Esophagus squamous epithelium (tissue), 5 donors: ENCODE results near the gene FAM174B. TPM values are rescaled to one million over a fixed set of nuclear protein-coding genes. Genes with fewer than 3 reads are reported as not detected.

Experiments used
- DNase-seq: peaks from one replicate; lab custom pipeline; 2025; lab: John Stamatoyannopoulos, UW
- H3K27ac ChIP-seq, 4 donors: fragments of 200-600 bp; sonication (generic); one replicate each; pipeline ENCODE4 v1.5.1; 2016 to 2019; ENCODE audit warnings: mild to moderate bottlenecking in 1 of 4
- H3K27me3 ChIP-seq, 4 donors: fragments of 200-600 bp; sonication (generic); 1 replicate in 3 of 4; 2 replicates in 1 of 4; pipeline versions ENCODE4 v1.5.1 to v1.6.0; 2017 to 2021; ENCODE audit warnings: antibody characterized with exemption in 1 of 4
- H3K36me3 ChIP-seq, 3 donors: fragments of 200-600 bp; sonication (generic); one replicate each; pipeline ENCODE4 v1.5.1; 2016 to 2019
- H3K4me1 ChIP-seq, 3 donors: fragments of 200-600 bp; sonication (generic); one replicate each; pipeline ENCODE4 v1.5.1; 2017 to 2019
- H3K4me3 ChIP-seq, 4 donors: fragments of 200-600 bp; sonication (generic); 1 replicate in 3 of 4; 2 replicates in 1 of 4; pipeline ENCODE4 v1.5.1; 2016 to 2019; ENCODE audit warnings: mild to moderate bottlenecking in 2 of 4, moderate library complexity in 1 of 4
- H3K9me3 ChIP-seq, 3 donors: fragments of 200-600 bp; sonication (generic); one replicate each; pipeline ENCODE4 v1.5.1; 2016 to 2019
- CTCF ChIP-seq, 6 experiments: fragments of 450-650 bp in 4 of 6; fragments of 200-600 bp in 2 of 6; sonication (generic) in 2 of 6; IDR thresholded peaks; one replicate each; pipeline ENCODE4 v1.5.1; 2016 to 2019; ENCODE audit warnings: antibody characterized with exemption in 6 of 6, mild to moderate bottlenecking in 4 of 6, moderate library complexity in 4 of 6
- POLR2A ChIP-seq, 4 donors: fragments of 450-650 bp; IDR thresholded peaks; one replicate each; pipeline ENCODE4 v1.6.1; 2017; ENCODE audit warnings: antibody characterized with exemption in 4 of 4, mild to moderate bottlenecking in 4 of 4, moderate library complexity in 3 of 4
- WGBS, 2 donors: methylation state at CpG; one replicate each; pipeline ENCODE4 v1.1.5; 2018; 5-methylcytosine and 5-hydroxymethylcytosine counted together
- intact Hi-C: fragments of 100-400 bp; cut with DNase I; formaldehyde crosslinking; loops from one replicate; pipeline ENCODE4 v1.15.0; 2022
- total RNA-seq, 4 donors: library from RNA; depleted of rRNA; stranded (reverse); fragments of >200 nt; gene quantifications; one replicate each; pipeline ENCODE4 v1.1.0, GENCODE V29; 2016
- donor health status: DM: yes; HTN: yes; CAD: no.

Gene FAM174B
- total RNA-seq, 4 donors from 2014 or later = 1.4 to 11.7 (median 4.2) TPM

- H3K4me1 ChIP-seq = peaks cover 4 to 29% (median 10%) of the 10 kb centered on the region in 3 donors
- H3K36me3 ChIP-seq = no peaks in the 10 kb centered on the region
- H3K4me3 ChIP-seq = peak overlapping the region; percentile 48 to 75 (median 60)
- peak overlapping the region in 2 of 4 donors; percentile 56 to 72 for H3K27ac ChIP-seq
- TF ChIP-seq CTCF (IDR thresholded peaks at IDR 0.05) (no peak), POLR2A (IDR thresholded peaks at IDR 0.05) (no peak)
- peaks cover 0 to 26% (median 0%) of the 10 kb centered on the region in 4 donors for H3K27me3 ChIP-seq
- intact Hi-C loops = no loop called here
- 78 to 79% methylated on average over 6 of the region's 6 CpGs for WGBS, 2 donors
- DNase-seq = no peak
- H3K9me3 ChIP-seq = no peaks in the 10 kb centered on the region
Observed at GRCh38 chr15:92656089-92656488, 514 bp upstream of the FAM174B start.

DNA sequence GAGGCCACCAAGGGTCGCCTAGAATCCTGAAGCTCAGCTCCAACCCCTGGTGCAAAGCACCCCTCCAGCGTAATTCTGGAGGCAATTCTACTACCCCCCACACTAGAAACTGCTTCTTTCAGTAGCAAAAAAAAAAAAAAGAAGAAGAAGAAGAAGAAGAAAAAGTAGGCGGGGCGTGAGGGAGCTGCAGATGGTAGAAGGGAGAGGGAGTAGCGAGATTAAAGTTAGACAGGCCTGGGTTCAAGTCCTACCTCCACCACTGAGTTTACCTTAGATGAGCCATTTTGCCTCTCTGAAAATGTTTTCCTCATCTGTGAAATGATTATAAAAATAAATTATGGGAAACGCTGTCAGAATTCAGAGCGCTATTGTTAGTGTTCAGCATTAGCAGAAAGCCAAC lies 913 bp downstream of the FAM174B start:
- H3K9me3 ChIP-seq = no peaks in the 10 kb centered on the region
- peaks cover 4 to 35% (median 10%) of the 10 kb centered on the region in 3 donors for H3K4me1 ChIP-seq
- 38 to 39% methylated on average over 5 to 7 of the region's 7 CpGs for WGBS, 2 donors
- no peak for DNase-seq
- intact Hi-C loops = no loop called here
- TF ChIP-seq CTCF (IDR thresholded peaks at IDR 0.05) (no peak), POLR2A (IDR thresholded peaks at IDR 0.05) (no peak)
- no peaks in the 10 kb centered on the region for H3K36me3 ChIP-seq
- peaks cover 0 to 26% (median 0%) of the 10 kb centered on the region in 4 donors for H3K27me3 ChIP-seq
- peak overlapping the region in 2 of 4 donors; percentile 58 to 72 for H3K27ac ChIP-seq
- peak overlapping the region; percentile 48 to 75 (median 60) for H3K4me3 ChIP-seq

GRCh38 chr15:92653836-92654539 lies 1.6 kb downstream of the FAM174B start:
- WGBS, 2 donors = 79 to 86% methylated on average over 5 of the region's 7 CpGs
- Histone ChIP-seq H3K4me1 (peaks cover 4 to 35% (median 10%) of the 10 kb centered on the region in 3 donors), H3K9me3 (no peaks in the 10 kb centered on the region), H3K36me3 (no peaks in the 10 kb centered on the region), H3K27me3 (peaks cover 0 to 26% (median 0%) of the 10 kb centered on the region in 4 donors), H3K27ac (peak overlapping the region in 2 of 4 donors; percentile 6 to 58), H3K4me3 (peak overlapping the region in 2 of 4 donors; percentile 54 to 66)
- DNase-seq = no peak
- no peak for TF ChIP-seq CTCF (IDR thresholded peaks at IDR 0.05)
- intact Hi-C loops = no loop called here

GRCh38 chr15:92653366-92653765 lies 2.2 kb downstream of the FAM174B start:
- H3K9me3 ChIP-seq = no peaks in the 10 kb centered on the region
- TF ChIP-seq POLR2A (IDR thresholded peaks at IDR 0.05) (no peak), CTCF (IDR thresholded peaks at IDR 0.05) (no peak)
- DNase-seq = no peak
- intact Hi-C loops = no loop called here
- peak overlapping the region in 2 of 4 donors; percentile 6 to 38 for H3K27ac ChIP-seq
- H3K4me1 ChIP-seq = peaks cover 4 to 35% (median 10%) of the 10 kb centered on the region in 3 donors
- no peaks in the 10 kb centered on the region for H3K36me3 ChIP-seq
- 79 to 91% methylated on average over 1 to 5 of the region's 5 CpGs for WGBS, 2 donors
- H3K4me3 ChIP-seq = no peak overlapping the region
- H3K27me3 ChIP-seq = peaks cover 0 to 26% (median 0%) of the 10 kb centered on the region in 4 donors

DNA sequence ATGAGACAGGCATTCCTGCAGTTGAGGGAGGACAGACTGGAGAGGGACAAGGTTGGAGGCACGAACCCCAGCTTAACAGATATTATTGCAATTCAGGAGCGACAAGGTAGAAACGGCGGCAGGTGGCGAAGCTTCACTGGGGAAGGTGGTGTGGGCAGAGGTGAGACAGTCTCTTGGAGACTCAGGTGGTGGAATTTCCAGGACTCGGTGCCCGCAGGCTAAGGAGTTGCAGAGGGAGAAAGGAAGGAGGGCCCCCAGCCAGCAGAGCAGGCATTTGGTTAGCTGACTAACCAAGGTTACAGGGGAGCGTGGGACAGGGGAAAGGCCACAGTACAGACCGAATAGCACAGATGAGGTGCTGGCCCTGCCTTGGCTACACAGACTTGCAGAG lies 3.0 kb downstream of the FAM174B start:
- TF ChIP-seq POLR2A (IDR thresholded peaks at IDR 0.05) = no peak
- peaks cover 0 to 24% (median 0%) of the 10 kb centered on the region in 4 donors for H3K27me3 ChIP-seq
- H3K36me3 ChIP-seq = no peaks in the 10 kb centered on the region
- intact Hi-C loops = no loop called here
- H3K27ac ChIP-seq = no peak overlapping the region
- H3K4me1 ChIP-seq = peaks cover 4 to 35% (median 10%) of the 10 kb centered on the region in 3 donors
- no peak for DNase-seq
- H3K4me3 ChIP-seq = no peak overlapping the region
- WGBS, 2 donors = 85 to 89% methylated on average over 9 of the region's 9 CpGs
- no peaks in the 10 kb centered on the region for H3K9me3 ChIP-seq
